ENCODE results near the gene SNAP23. TPM values are rescaled to one million over a fixed set of nuclear protein-coding genes. Genes with fewer than 3 reads are reported as not detected.

Gene SNAP23
- total and polyA plus RNA-seq, 2 of the 8 experiments (the other 6 are each of a cell fraction or from before 2014, with no cell fraction given): 58.0 to 72.8 TPM

DNA sequence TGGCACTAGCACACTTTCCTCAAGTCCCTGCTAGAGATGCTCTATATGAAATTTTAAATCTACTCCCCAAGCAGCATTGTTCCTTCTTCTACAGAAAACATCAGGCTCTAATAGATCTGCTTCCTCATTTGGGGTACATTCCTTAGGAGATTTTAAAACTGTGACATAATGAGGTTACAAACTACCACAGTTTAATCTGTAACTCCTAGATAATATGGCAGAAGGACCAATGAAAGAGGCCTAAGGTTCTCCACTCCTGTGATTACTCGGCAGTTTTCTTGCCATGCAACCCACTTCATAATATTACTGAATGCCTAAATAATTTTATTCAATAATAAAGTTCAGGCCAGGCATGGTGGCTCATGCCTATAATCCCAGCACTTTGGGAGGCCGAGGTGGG, 20.6 kb upstream of the SNAP23 start:
- peaks cover 0 to 3% of the 10 kb centered on the region in 2 experiments for H4K20me1 ChIP-seq (replicated peaks in 1 of 2; ENCODE audit: control insufficient read depth in 1 of 2, insufficient read depth in 2 of 2, low read length in 2 of 2)
- CTCF ChIA-PET (ENCODE audit: partially characterized antibody): no interaction called here
- H3K9ac ChIP-seq (replicated peaks in 1 of 4; ENCODE audit: extremely low read depth in 1 of 4, low read depth in 3 of 4, low read length in 3 of 4): no peak overlapping the region
- H4K8ac ChIP-seq (ENCODE audit: extremely low read depth, insufficient read depth, low read length): no peak overlapping the region
- no peak overlapping the region for H3K27ac ChIP-seq (ENCODE audit: low read depth, low read length)
- no peak overlapping the region for H3K56ac ChIP-seq (replicated peaks; ENCODE audit: insufficient read length, low read depth, low read length)
- no peaks in the 10 kb centered on the region for H3K4me1 ChIP-seq (replicated peaks in 1 of 4; ENCODE audit: control insufficient read depth in 3 of 4, insufficient read depth in 4 of 4, low read length in 3 of 4)
- no peak overlapping the region for H2BK12ac ChIP-seq (ENCODE audit: low read depth, low read length)
- H3K79me1 ChIP-seq (ENCODE audit: low read depth, low read length): no peaks in the 10 kb centered on the region; the same call in 1 of the 2 replicates
- no peak overlapping the region for H3K4me2 ChIP-seq (ENCODE audit: insufficient read depth in 1 of 2, low read depth in 2 of 2, low read length in 2 of 2)
- H3K14ac ChIP-seq (ENCODE audit: insufficient read length): no peak overlapping the region
- no peak overlapping the region for H3K18ac ChIP-seq (ENCODE audit: extremely low read depth, low read length)
- no peak for DNase-seq (ENCODE audit: low read depth in 1 of 2, low spot score in 2 of 2)
- H2AK5ac ChIP-seq (ENCODE audit: low read depth, low read length): no peak overlapping the region
- 0 out of 4 replicates have a peak, but pooled peaks cover 0 to 3% of the 10 kb centered on the region in 2 experiments for H3K79me2 ChIP-seq (ENCODE audit: control insufficient read depth in 1 of 2, insufficient read depth in 2 of 2, low read length in 2 of 2)
- H3K27me3 ChIP-seq (replicated peaks in 1 of 4; ENCODE audit: control insufficient read depth in 3 of 4, extremely low read depth in 1 of 4, insufficient read depth in 3 of 4, low read length in 3 of 4): no peaks in the 10 kb centered on the region
- H3K36me3 ChIP-seq (ENCODE audit: control insufficient read depth in 2 of 4, insufficient read depth in 4 of 4, low read length in 3 of 4): peaks cover 0 to 3% (median 0%) of the 10 kb centered on the region in 4 experiments; a peak in 1 of 8 replicates
- no peak for FAIRE-seq
- WGBS, 2 experiments (ENCODE audit: extremely low coverage in 1 of 2, insufficient coverage in 1 of 2, insufficient read length in 1 of 2, insufficient replicate concordance in 2 of 2, low coverage in 1 of 2, low lambda C conversion rate in 2 of 2, missing lambda C conversion rate in 1 of 2): 89% methylated on average over 2 of the region's 2 CpGs; no CpG with 5 or more reads in 1 of the 2 experiments
- H2BK20ac ChIP-seq (ENCODE audit: low read length): no peak overlapping the region
- no peak overlapping the region for H2AFZ ChIP-seq (ENCODE audit: low read length)
- no peak overlapping the region for H2BK15ac ChIP-seq (ENCODE audit: low read length)
- TF ChIP-seq KDM4A (IDR thresholded peaks at IDR 0.05; ENCODE audit: low read depth, low read length, severe bottlenecking) (no peak), EZH2 (IDR thresholded peaks at IDR 0.05; ENCODE audit: low read depth, low read length, severe bottlenecking) (no peak), RNF2 (IDR thresholded peaks at IDR 0.05; ENCODE audit: borderline replicate concordance, low read depth, low read length, missing control alignments, poor library complexity, severe bottlenecking) (no peak), ZNF274 (IDR thresholded peaks at IDR 0.05; ENCODE audit: borderline replicate concordance, extremely low read depth, low read length) (no peak), RBBP5 (IDR thresholded peaks at IDR 0.05; ENCODE audit: borderline replicate concordance, low read depth, low read length) (no peak), FOSL1 (IDR thresholded peaks at IDR 0.05; ENCODE audit: insufficient read depth, low read depth, low read length) (no peak), JUN (IDR thresholded peaks at IDR 0.05; ENCODE audit: low read depth, low read length) (no peak), POU5F1 (IDR thresholded peaks at IDR 0.05; ENCODE audit: low read depth, low read length) (no peak), CTBP2 (IDR thresholded peaks at IDR 0.05; ENCODE audit: borderline replicate concordance, insufficient read depth, insufficient read length, low read length) (no peak), JUND (IDR thresholded peaks at IDR 0.05; ENCODE audit: low read length) (no peak), TAF1 (IDR thresholded peaks at IDR 0.05; ENCODE audit: low read depth, low read length) (no peak), EGR1 (IDR thresholded peaks at IDR 0.05; ENCODE audit: borderline replicate concordance, low read depth, low read length) (no peak), TEAD4 (IDR thresholded peaks at IDR 0.05; ENCODE audit: low read depth, low read length) (no peak), SIRT6 (IDR thresholded peaks at IDR 0.05; ENCODE audit: low read length) (no peak), POLR2AphosphoS5 (IDR thresholded peaks at IDR 0.05; ENCODE audit: low read depth, low read length) (no peak)
- H2BK120ac ChIP-seq (replicated peaks; ENCODE audit: low read depth, low read length): no peak overlapping the region
- POLR2A ChIA-PET (ENCODE audit: partially characterized antibody): interaction anchor here (0.9 kb wide), 1 partner anchor 16 kb away, joined by 3 read pairs; the partner anchor contains the start of gene ZNF106
- no peak overlapping the region for H2BK5ac ChIP-seq (ENCODE audit: low read depth, low read length)
- no peak overlapping the region for H3K4ac ChIP-seq (replicated peaks; ENCODE audit: insufficient read length, low read depth, low read length)
- no peak overlapping the region for H4K91ac ChIP-seq (replicated peaks; ENCODE audit: insufficient read length, low read length)
- no peak overlapping the region for H3K23ac ChIP-seq (ENCODE audit: insufficient read length)
- no peaks in the 10 kb centered on the region for H3K9me3 ChIP-seq (ENCODE audit: insufficient read depth in 2 of 2, low read depth in 1 of 2, low read length in 1 of 2)
- no peaks in the 10 kb centered on the region for H3K23me2 ChIP-seq (ENCODE audit: low read depth, low read length)
- no peak overlapping the region for H4K5ac ChIP-seq (ENCODE audit: insufficient read length, low read depth, low read length)
- H3K4me3 ChIP-seq (ENCODE audit: extremely low read depth in 1 of 4, insufficient read depth in 2 of 4, low read depth in 3 of 4, low read length in 4 of 4): no peak overlapping the region

Data from H1 (cell line).